Neutrophil (primary cell): Measurements from ENCODE around the gene WRAP53.
"Not testable (repeated sequence)": the region's sequence is repeated elsewhere in the genome, so short reads cannot be mapped to it uniquely, and the experiment has no call there.

ENCODE experiments used
- H3K27ac ChIP-seq: fragments of 200-600 bp; sonication (generic); 2 replicates; pipeline ENCODE4 v1.5.1; 2016; ENCODE audit warnings: mild to moderate bottlenecking, moderate library complexity
- H3K27me3 ChIP-seq: fragments of 200-600 bp; sonication (generic); 2 replicates; pipeline ENCODE4 v1.6.0; 2016; ENCODE audit warnings: mild to moderate bottlenecking
- H3K36me3 ChIP-seq: fragments of 200-600 bp; sonication (generic); 2 replicates; pipeline ENCODE4 v1.5.1; 2017
- H3K4me1 ChIP-seq, 2 experiments: fragments of 200-600 bp in 1 of 2; sonication (generic) in 1 of 2; 1 replicate in 1 of 2; 2 replicates in 1 of 2; pipeline versions ENCODE4 v1.5.1 to v1.6.1; 2013 to 2016; ENCODE audit warnings: low read depth in 1 of 2, low read length in 1 of 2, mild to moderate bottlenecking in 1 of 2, moderate library complexity in 1 of 2; ENCODE audit not compliant: control insufficient read depth in 1 of 2, insufficient read depth in 1 of 2
- H3K4me3 ChIP-seq, 2 experiments: fragments of 200-600 bp in 1 of 2; sonication (generic) in 1 of 2; 1 replicate in 1 of 2; 2 replicates in 1 of 2; pipeline ENCODE4 v1.5.1; 2013 to 2016; ENCODE audit warnings: low read depth in 1 of 2, low read length in 1 of 2, mild to moderate bottlenecking in 1 of 2, moderate library complexity in 1 of 2
- H3K9me3 ChIP-seq: fragments of 200-600 bp; sonication (generic); 2 replicates; pipeline ENCODE4 v1.5.1; 2016
- TF ChIP-seq, protein P1 (sequence below): fragments of 200-600 bp; sonication (generic); IDR thresholded peaks from 2 replicates; pipeline ENCODE4 v1.5.1; 2016; ENCODE audit warnings: antibody characterized with exemption

The WRAP53 gene

DNA sequence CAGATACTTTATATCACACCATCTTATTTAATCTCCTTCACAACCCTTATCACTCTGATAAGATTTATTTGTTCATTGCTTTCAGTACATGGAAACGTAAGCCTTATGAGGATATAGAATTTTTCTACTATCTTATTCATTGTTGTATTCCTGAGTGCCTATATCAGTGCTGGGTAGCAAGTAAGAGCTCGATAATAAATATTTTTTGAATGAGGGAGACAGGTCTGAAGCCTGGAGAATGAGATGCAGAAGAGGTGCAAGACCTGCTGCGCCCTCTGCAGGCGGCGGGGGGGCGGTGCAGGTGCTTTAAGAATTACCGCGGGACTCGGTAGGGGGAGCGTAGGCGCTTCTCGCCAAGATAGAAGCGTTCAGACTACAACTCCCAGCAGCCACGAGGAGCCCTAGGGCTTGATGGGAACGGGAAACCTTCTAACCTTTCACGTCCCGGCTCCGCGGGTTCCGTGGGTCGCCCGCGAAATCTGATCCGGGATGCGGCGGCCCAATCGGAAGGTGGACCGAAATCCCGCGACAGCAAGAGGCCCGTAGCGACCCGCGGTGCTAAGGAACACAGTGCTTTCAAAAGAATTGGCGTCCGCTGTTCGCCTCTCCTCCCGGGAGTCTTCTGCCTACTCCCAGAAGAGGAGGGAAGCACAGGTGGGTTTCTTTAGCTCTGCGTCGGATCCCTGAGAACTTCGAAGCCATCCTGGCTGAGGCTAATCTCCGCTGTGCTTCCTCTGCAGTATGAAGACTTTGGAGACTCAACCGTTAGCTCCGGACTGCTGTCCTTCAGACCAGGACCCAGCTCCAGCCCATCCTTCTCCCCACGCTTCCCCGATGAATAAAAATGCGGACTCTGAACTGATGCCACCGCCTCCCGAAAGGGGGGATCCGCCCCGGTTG, at the start of gene WRAP53:
Gene WRAP53, plus strand, starts transcription at position 570 of the 900 bp plus-strand sequence. Its CDS starts 172 bp downstream, at position 742.
- Histone ChIP-seq H3K27ac (peak within 1 kb of the TSS; percentile 95), H3K27me3 (no peaks in the 10 kb centered on the region), H3K36me3 (peaks cover 6% of the 10 kb centered on the region), H3K9me3 (no peaks in the 10 kb centered on the region), H3K4me3 (peak within 1 kb of the TSS; percentile 70 to 93), H3K4me1 (peaks cover 32 to 39% of the 10 kb centered on the region in 2 experiments)
- TF ChIP-seq, protein P1, sequence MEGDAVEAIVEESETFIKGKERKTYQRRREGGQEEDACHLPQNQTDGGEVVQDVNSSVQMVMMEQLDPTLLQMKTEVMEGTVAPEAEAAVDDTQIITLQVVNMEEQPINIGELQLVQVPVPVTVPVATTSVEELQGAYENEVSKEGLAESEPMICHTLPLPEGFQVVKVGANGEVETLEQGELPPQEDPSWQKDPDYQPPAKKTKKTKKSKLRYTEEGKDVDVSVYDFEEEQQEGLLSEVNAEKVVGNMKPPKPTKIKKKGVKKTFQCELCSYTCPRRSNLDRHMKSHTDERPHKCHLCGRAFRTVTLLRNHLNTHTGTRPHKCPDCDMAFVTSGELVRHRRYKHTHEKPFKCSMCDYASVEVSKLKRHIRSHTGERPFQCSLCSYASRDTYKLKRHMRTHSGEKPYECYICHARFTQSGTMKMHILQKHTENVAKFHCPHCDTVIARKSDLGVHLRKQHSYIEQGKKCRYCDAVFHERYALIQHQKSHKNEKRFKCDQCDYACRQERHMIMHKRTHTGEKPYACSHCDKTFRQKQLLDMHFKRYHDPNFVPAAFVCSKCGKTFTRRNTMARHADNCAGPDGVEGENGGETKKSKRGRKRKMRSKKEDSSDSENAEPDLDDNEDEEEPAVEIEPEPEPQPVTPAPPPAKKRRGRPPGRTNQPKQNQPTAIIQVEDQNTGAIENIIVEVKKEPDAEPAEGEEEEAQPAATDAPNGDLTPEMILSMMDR = peak; percentile 99

DNA sequence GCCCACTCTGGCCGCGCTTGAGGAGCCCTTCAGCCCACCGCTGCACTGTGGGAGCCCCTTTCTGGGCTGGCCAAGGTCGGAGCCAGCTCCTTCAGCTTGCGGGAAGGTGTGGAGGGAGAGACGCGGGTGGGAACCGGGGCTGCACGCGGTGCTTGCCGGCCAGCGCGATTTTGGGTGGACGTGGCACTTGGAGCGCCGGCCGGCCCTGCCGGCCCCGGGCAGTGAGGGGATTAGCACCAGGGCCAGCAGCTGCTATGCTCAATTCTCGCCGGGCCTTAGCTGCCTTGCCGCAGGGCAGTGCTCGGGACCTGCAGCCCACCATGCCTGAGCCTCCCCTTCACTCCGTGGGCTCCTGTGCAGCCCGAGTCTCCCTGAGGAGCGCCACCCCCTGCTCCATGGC, 47.5 kb upstream of the WRAP53 start:
- no peak overlapping the region for H3K27ac ChIP-seq
- no peaks in the 10 kb centered on the region for H3K9me3 ChIP-seq
- no peak overlapping the region for H3K4me3 ChIP-seq
- no peaks in the 10 kb centered on the region for H3K36me3 ChIP-seq
- no peaks in the 10 kb centered on the region for H3K4me1 ChIP-seq
- H3K27me3 ChIP-seq = peaks cover 12% of the 10 kb centered on the region
- TF ChIP-seq, protein P1 = no peak

DNA sequence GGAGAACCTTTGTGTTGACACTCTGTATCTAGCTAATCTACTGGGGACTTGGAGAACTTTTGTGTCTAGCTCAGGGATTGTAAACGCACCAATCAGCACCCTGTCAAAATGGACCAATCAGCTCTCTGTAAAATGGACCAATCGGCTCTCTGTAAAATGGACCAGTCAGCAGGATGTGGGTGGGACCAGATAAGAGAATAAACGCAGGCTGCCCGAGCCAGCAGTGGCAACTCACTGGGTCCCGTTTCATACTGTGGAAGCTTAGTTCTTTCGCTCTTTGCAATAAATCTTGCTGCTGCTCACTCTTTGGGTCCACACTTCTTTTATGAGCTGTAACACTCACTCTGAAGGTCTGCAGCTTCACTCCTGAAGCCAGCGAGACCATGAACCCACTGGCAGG, 46.6 kb upstream of the WRAP53 start:
- not testable (repeated sequence) for H3K4me3 ChIP-seq, H3K36me3 ChIP-seq, H3K27ac ChIP-seq, H3K4me1 ChIP-seq, H3K9me3 ChIP-seq
- H3K27me3 ChIP-seq = peaks cover 21% of the 10 kb centered on the region

DNA sequence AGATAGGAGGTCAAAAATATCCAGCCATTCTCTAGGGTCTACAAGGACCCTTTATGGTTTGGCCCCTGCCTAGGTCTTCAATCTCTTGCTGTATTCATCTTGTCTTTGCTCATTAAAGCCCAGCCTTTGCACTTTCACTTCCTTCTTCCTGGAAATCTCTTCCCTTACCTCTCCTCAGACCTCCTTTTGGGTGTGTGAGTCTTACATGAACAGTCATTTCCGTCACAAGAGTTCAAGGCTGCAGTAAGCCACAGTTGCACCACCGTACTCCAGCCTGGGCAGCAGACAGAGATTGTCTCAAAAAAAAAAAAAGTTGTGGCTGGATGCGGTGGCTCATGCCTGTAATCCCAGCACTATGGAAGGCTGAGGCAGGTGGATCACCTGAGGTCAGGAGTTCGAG, 43.5 kb upstream of the WRAP53 start:
- Histone ChIP-seq H3K27ac (no peak overlapping the region), H3K9me3 (no peaks in the 10 kb centered on the region), H3K27me3 (peaks cover 51% of the 10 kb centered on the region), H3K4me1 (peaks cover 0 to 8% of the 10 kb centered on the region in 2 experiments), H3K36me3 (no peaks in the 10 kb centered on the region), H3K4me3 (no peak overlapping the region)
- TF ChIP-seq, protein P1 = no peak

DNA sequence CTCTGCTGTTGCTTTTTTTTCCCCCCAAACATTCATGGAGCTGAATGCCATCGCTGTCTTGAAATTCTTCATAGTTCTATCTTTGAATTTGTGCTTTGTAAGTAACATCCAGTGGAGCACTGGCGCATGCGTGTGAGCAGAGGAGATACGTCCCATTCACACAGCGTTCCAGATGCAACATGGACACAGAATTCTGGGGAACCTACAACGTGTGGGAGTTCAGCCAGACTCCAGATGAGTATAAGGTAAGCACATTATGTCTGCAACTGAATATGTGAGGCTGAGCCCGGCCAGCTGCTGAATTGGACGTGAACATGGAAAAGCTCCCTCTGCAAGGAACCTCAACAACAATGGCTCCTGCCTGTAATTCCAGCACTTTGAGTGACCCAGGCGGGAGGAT, 41.8 kb upstream of the WRAP53 start:
- H3K27me3 ChIP-seq = peaks cover 67% of the 10 kb centered on the region
- peaks cover 10 to 13% of the 10 kb centered on the region in 2 experiments for H3K4me1 ChIP-seq
- H3K27ac ChIP-seq = no peak overlapping the region
- no peaks in the 10 kb centered on the region for H3K36me3 ChIP-seq
- TF ChIP-seq, protein P1 = no peak
- H3K4me3 ChIP-seq = no peak overlapping the region
- no peaks in the 10 kb centered on the region for H3K9me3 ChIP-seq

DNA sequence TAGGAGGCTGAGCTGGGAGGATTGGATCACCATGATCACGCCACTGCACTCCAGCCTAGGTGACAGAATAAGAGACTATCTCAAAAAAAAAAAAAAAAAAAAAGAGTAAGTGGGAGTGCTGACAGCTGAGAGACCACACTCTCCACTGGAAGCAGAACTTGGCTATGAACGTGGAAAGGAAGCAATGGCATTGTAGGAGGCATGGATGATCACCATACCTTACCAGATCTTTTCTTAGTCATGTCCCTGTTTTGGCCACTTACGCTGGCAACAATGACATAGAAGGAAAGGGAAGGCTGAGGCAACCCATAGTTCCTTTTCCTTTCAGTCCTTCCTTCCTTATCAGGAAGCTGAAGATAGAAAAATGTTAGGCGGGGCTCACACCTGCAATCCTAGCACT, 41.3 kb upstream of the WRAP53 start:
- no peaks in the 10 kb centered on the region for H3K9me3 ChIP-seq
- TF ChIP-seq, protein P1 = no peak
- H3K4me1 ChIP-seq = peaks cover 13% of the 10 kb centered on the region in 2 experiments
- H3K27ac ChIP-seq = no peak overlapping the region
- H3K27me3 ChIP-seq = peaks cover 69% of the 10 kb centered on the region
- no peak overlapping the region for H3K4me3 ChIP-seq
- no peaks in the 10 kb centered on the region for H3K36me3 ChIP-seq
